ENCODE data around the gene WDR88.
A peak's percentile ranks its signal among the peaks of the same experiment; 100 is the strongest.
"Not testable (repeated sequence)": the region's sequence is repeated elsewhere in the genome, so short reads cannot be mapped to it uniquely, and the experiment has no call there.

WDR88 gene

GRCh38 chr19:33176670-33177416 lies 44.9 kb downstream of the WDR88 start:
- H3K36me3 ChIP-seq (ENCODE audit: control insufficient read depth in 2 of 2, insufficient read depth in 2 of 2, low read length in 2 of 2) = no peaks in the 10 kb centered on the region

GRCh38 chr19:33177417-33177979 lies 45.6 kb downstream of the WDR88 start:
- no peaks in the 10 kb centered on the region for H3K36me3 ChIP-seq (ENCODE audit: control insufficient read depth in 2 of 2, insufficient read depth in 2 of 2, low read length in 2 of 2)
- peaks cover 14 to 17% of the 10 kb centered on the region in 2 donors for H3K4me1 ChIP-seq (ENCODE audit: control insufficient read depth in 2 of 2, insufficient read depth in 2 of 2, low read length in 2 of 2)
- H3K27me3 ChIP-seq (ENCODE audit: control insufficient read depth in 2 of 2, insufficient read depth in 2 of 2, low read length in 2 of 2) = no peaks in the 10 kb centered on the region
- peak overlapping the region; percentile 92 to 95 for H3K27ac ChIP-seq (ENCODE audit: low read depth in 2 of 2, low read length in 2 of 2)
- H3K9ac ChIP-seq (ENCODE audit: low read depth in 1 of 2, low read length in 2 of 2) = peak overlapping the region; percentile 35 to 96
- H3K4me3 ChIP-seq (ENCODE audit: low read length in 2 of 2) = peak overlapping the region; percentile 85 to 96
- H3K9me3 ChIP-seq (ENCODE audit: control insufficient read depth in 2 of 2, low read length in 2 of 2) = no peaks in the 10 kb centered on the region

More at GRCh38 chr19:33176670-33177416, 44.9 kb downstream of the WDR88 start:
- Histone ChIP-seq H3K27ac (ENCODE audit: low read depth in 2 of 2, low read length in 2 of 2) (peak overlapping the region; percentile 92 to 95), H3K9me3 (ENCODE audit: control insufficient read depth in 2 of 2, low read length in 2 of 2) (no peaks in the 10 kb centered on the region), H3K4me3 (ENCODE audit: low read length in 2 of 2) (peak overlapping the region; percentile 85 to 96), H3K27me3 (ENCODE audit: control insufficient read depth in 2 of 2, insufficient read depth in 2 of 2, low read length in 2 of 2) (no peaks in the 10 kb centered on the region), H3K4me1 (ENCODE audit: control insufficient read depth in 2 of 2, insufficient read depth in 2 of 2, low read length in 2 of 2) (peaks cover 14 to 17% of the 10 kb centered on the region in 2 donors), H3K9ac (ENCODE audit: low read depth in 1 of 2, low read length in 2 of 2) (peak overlapping the region; percentile 74 to 96)

GRCh38 chr19:33186431-33187182 lies 54.7 kb downstream of the WDR88 start:
- H3K27ac ChIP-seq (ENCODE audit: low read depth in 2 of 2, low read length in 2 of 2) = no peak overlapping the region
- H3K9ac ChIP-seq (ENCODE audit: low read depth in 1 of 2, low read length in 2 of 2) = no peak overlapping the region
- no peaks in the 10 kb centered on the region for H3K9me3 ChIP-seq (ENCODE audit: control insufficient read depth in 2 of 2, low read length in 2 of 2)
- no peaks in the 10 kb centered on the region for H3K4me1 ChIP-seq (ENCODE audit: control insufficient read depth in 2 of 2, insufficient read depth in 2 of 2, low read length in 2 of 2)
- H3K36me3 ChIP-seq (ENCODE audit: control insufficient read depth in 2 of 2, insufficient read depth in 2 of 2, low read length in 2 of 2) = no peaks in the 10 kb centered on the region
- no peak overlapping the region for H3K4me3 ChIP-seq (ENCODE audit: low read length in 2 of 2)
- no peaks in the 10 kb centered on the region for H3K27me3 ChIP-seq (ENCODE audit: control insufficient read depth in 2 of 2, insufficient read depth in 2 of 2, low read length in 2 of 2)

- H3K27me3 ChIP-seq (ENCODE audit: control insufficient read depth in 2 of 2, insufficient read depth in 2 of 2, low read length in 2 of 2) = no peaks in the 10 kb centered on the region
- H3K36me3 ChIP-seq (ENCODE audit: control insufficient read depth in 2 of 2, insufficient read depth in 2 of 2, low read length in 2 of 2) = no peaks in the 10 kb centered on the region
- no peak overlapping the region for H3K4me3 ChIP-seq (ENCODE audit: low read length in 2 of 2)
- no peaks in the 10 kb centered on the region for H3K4me1 ChIP-seq (ENCODE audit: control insufficient read depth in 2 of 2, insufficient read depth in 2 of 2, low read length in 2 of 2)
- H3K9ac ChIP-seq (ENCODE audit: low read depth in 1 of 2, low read length in 2 of 2) = no peak overlapping the region
- H3K27ac ChIP-seq (ENCODE audit: low read depth in 2 of 2, low read length in 2 of 2) = no peak overlapping the region
- no peaks in the 10 kb centered on the region for H3K9me3 ChIP-seq (ENCODE audit: control insufficient read depth in 2 of 2, low read length in 2 of 2)
These were observed 55.2 kb downstream of the WDR88 start for GRCh38 chr19:33187183-33187540.

- H3K27me3 ChIP-seq (ENCODE audit: control insufficient read depth in 2 of 2, insufficient read depth in 2 of 2, low read length in 2 of 2) = peaks cover 6 to 8% of the 10 kb centered on the region in 2 donors
- H3K27ac ChIP-seq (ENCODE audit: low read depth in 2 of 2, low read length in 2 of 2) = no peak overlapping the region
- H3K9ac ChIP-seq (ENCODE audit: low read depth in 1 of 2, low read length in 2 of 2) = no peak overlapping the region
- no peaks in the 10 kb centered on the region for H3K9me3 ChIP-seq (ENCODE audit: control insufficient read depth in 2 of 2, low read length in 2 of 2)
- H3K36me3 ChIP-seq (ENCODE audit: control insufficient read depth in 2 of 2, insufficient read depth in 2 of 2, low read length in 2 of 2) = no peaks in the 10 kb centered on the region
- no peak overlapping the region for H3K4me3 ChIP-seq (ENCODE audit: low read length in 2 of 2)
- no peaks in the 10 kb centered on the region for H3K4me1 ChIP-seq (ENCODE audit: control insufficient read depth in 2 of 2, insufficient read depth in 2 of 2, low read length in 2 of 2)
These were observed 57.5 kb downstream of the WDR88 start for GRCh38 chr19:33189453-33189852.

- not testable (repeated sequence) for H3K4me1 ChIP-seq (ENCODE audit: control insufficient read depth in 2 of 2, insufficient read depth in 2 of 2, low read length in 2 of 2); H3K4me3 ChIP-seq (ENCODE audit: low read length in 2 of 2); H3K36me3 ChIP-seq (ENCODE audit: control insufficient read depth in 2 of 2, insufficient read depth in 2 of 2, low read length in 2 of 2); H3K27ac ChIP-seq (ENCODE audit: low read depth in 2 of 2, low read length in 2 of 2); H3K9ac ChIP-seq (ENCODE audit: low read depth in 1 of 2, low read length in 2 of 2); H3K9me3 ChIP-seq (ENCODE audit: control insufficient read depth in 2 of 2, low read length in 2 of 2)
- peaks cover 6 to 10% of the 10 kb centered on the region in 2 donors for H3K27me3 ChIP-seq (ENCODE audit: control insufficient read depth in 2 of 2, insufficient read depth in 2 of 2, low read length in 2 of 2)
These were observed 59.2 kb downstream of the WDR88 start for GRCh38 chr19:33191092-33191491.

GRCh38 chr19:33191501-33191900 lies 59.6 kb downstream of the WDR88 start:
- Histone ChIP-seq H3K36me3 (ENCODE audit: control insufficient read depth in 2 of 2, insufficient read depth in 2 of 2, low read length in 2 of 2) (no peaks in the 10 kb centered on the region), H3K27ac (ENCODE audit: low read depth in 2 of 2, low read length in 2 of 2) (no peak overlapping the region), H3K4me3 (ENCODE audit: low read length in 2 of 2) (no peak overlapping the region), H3K9ac (ENCODE audit: low read depth in 1 of 2, low read length in 2 of 2) (no peak overlapping the region), H3K27me3 (ENCODE audit: control insufficient read depth in 2 of 2, insufficient read depth in 2 of 2, low read length in 2 of 2) (peaks cover 6 to 10% of the 10 kb centered on the region in 2 donors), H3K9me3 (ENCODE audit: control insufficient read depth in 2 of 2, low read length in 2 of 2) (no peaks in the 10 kb centered on the region), H3K4me1 (ENCODE audit: control insufficient read depth in 2 of 2, insufficient read depth in 2 of 2, low read length in 2 of 2) (peaks cover 4% of the 10 kb centered on the region in 2 donors)

GRCh38 chr19:33192010-33192409 lies 60.1 kb downstream of the WDR88 start:
- no peak overlapping the region for H3K4me3 ChIP-seq (ENCODE audit: low read length in 2 of 2)
- H3K27ac ChIP-seq (ENCODE audit: low read depth in 2 of 2, low read length in 2 of 2) = no peak overlapping the region
- H3K9ac ChIP-seq (ENCODE audit: low read depth in 1 of 2, low read length in 2 of 2) = no peak overlapping the region
- peaks cover 4% of the 10 kb centered on the region in 2 donors for H3K4me1 ChIP-seq (ENCODE audit: control insufficient read depth in 2 of 2, insufficient read depth in 2 of 2, low read length in 2 of 2)
- no peaks in the 10 kb centered on the region for H3K9me3 ChIP-seq (ENCODE audit: control insufficient read depth in 2 of 2, low read length in 2 of 2)
- no peaks in the 10 kb centered on the region for H3K36me3 ChIP-seq (ENCODE audit: control insufficient read depth in 2 of 2, insufficient read depth in 2 of 2, low read length in 2 of 2)
- H3K27me3 ChIP-seq (ENCODE audit: control insufficient read depth in 2 of 2, insufficient read depth in 2 of 2, low read length in 2 of 2) = peaks cover 6 to 10% of the 10 kb centered on the region in 2 donors

- Histone ChIP-seq H3K27ac (ENCODE audit: low read depth in 2 of 2, low read length in 2 of 2) (no peak overlapping the region), H3K9me3 (ENCODE audit: control insufficient read depth in 2 of 2, low read length in 2 of 2) (no peaks in the 10 kb centered on the region), H3K36me3 (ENCODE audit: control insufficient read depth in 2 of 2, insufficient read depth in 2 of 2, low read length in 2 of 2) (no peaks in the 10 kb centered on the region), H3K27me3 (ENCODE audit: control insufficient read depth in 2 of 2, insufficient read depth in 2 of 2, low read length in 2 of 2) (peaks cover 6 to 10% of the 10 kb centered on the region in 2 donors), H3K4me1 (ENCODE audit: control insufficient read depth in 2 of 2, insufficient read depth in 2 of 2, low read length in 2 of 2) (peaks cover 4% of the 10 kb centered on the region in 2 donors), H3K9ac (ENCODE audit: low read depth in 1 of 2, low read length in 2 of 2) (no peak overlapping the region), H3K4me3 (ENCODE audit: low read length in 2 of 2) (peak overlapping the region; percentile 8 to 9)
These were observed 61.5 kb downstream of the WDR88 start for GRCh38 chr19:33193269-33193864.
